Measurements from ENCODE around the gene DCAKD. TPM values are rescaled to one million over a fixed set of nuclear protein-coding genes. Genes with fewer than 3 reads are reported as not detected.

DCAKD gene
- total RNA-seq, 1 experiment from 2014 or later = 48.3 TPM

GRCh38 chr17:45090711-45091110, 39.3 kb upstream of the DCAKD start:
- DNase-seq = no peak
- Histone ChIP-seq H3K4me1 (ENCODE audit: insufficient read depth, low read length) (peaks cover 2% of the 10 kb centered on the region; the same call in 1 of the 2 replicates), H3K23me2 (ENCODE audit: insufficient read length, low read depth, low read length, poor library complexity, severe bottlenecking) (no peaks in the 10 kb centered on the region)

More at GRCh38 chr17:45090711-45091110, 39.3 kb upstream of the DCAKD start:
- Histone ChIP-seq H3K79me2 (ENCODE audit: insufficient read depth, low read length) (no peaks in the 10 kb centered on the region), H2AFZ (ENCODE audit: low read length) (no peak overlapping the region), H2BK120ac (ENCODE audit: low read depth, low read length, poor library complexity, severe bottlenecking) (no peak overlapping the region), H3K79me1 (ENCODE audit: insufficient read depth, low read depth, low read length, poor library complexity, severe bottlenecking) (no peaks in the 10 kb centered on the region), H3K14ac (ENCODE audit: insufficient read depth, low read length) (no peak overlapping the region), H2BK15ac (ENCODE audit: low read depth, low read length) (no peak overlapping the region), H4K5ac (ENCODE audit: insufficient read length, low read depth, low read length) (no peak overlapping the region), H4K20me1 (ENCODE audit: control insufficient read depth, insufficient read depth, insufficient read length) (no peaks in the 10 kb centered on the region), H2BK5ac (ENCODE audit: insufficient read length, low read length) (no peak overlapping the region), H3K56ac (ENCODE audit: insufficient read length, low read depth, low read length) (no peak overlapping the region), H3K18ac (ENCODE audit: insufficient read length, low read depth, low read length) (no peak overlapping the region), H2BK20ac (ENCODE audit: low read depth, low read length, poor library complexity, severe bottlenecking) (no peak overlapping the region), H3K9me3 (ENCODE audit: control insufficient read depth, low read depth, low read length) (no peaks in the 10 kb centered on the region), H2BK12ac (ENCODE audit: insufficient read length, low read depth, low read length) (no peak overlapping the region), H3K4ac (ENCODE audit: low read depth, low read length) (no peak overlapping the region), H3T11ph (ENCODE audit: low read length) (no peak overlapping the region), H3K9ac (ENCODE audit: extremely low read depth, insufficient read length, low read length) (no peak overlapping the region), H3K4me2 (ENCODE audit: insufficient read depth, insufficient read length, low read length) (no peak overlapping the region), H3K27me3 (ENCODE audit: insufficient read depth, low read length) (no peaks in the 10 kb centered on the region), H4K8ac (replicated peaks; ENCODE audit: insufficient read length, low read depth, low read length) (no peak overlapping the region), H3K27ac (ENCODE audit: insufficient read length, low read depth, low read length) (no peak overlapping the region), H2AK5ac (ENCODE audit: insufficient read length, low read length) (no peak overlapping the region), H3K23ac (ENCODE audit: insufficient read length, low read depth, low read length) (no peak overlapping the region), H4K91ac (ENCODE audit: insufficient read length, low read depth, low read length) (no peak overlapping the region)
- Mint-ChIP-seq H3K4me3 (no peak overlapping the region), H3K9me3 (no peaks in the 10 kb centered on the region), H3K27ac (peak overlapping the region; percentile 69 to 81 (median 80); a peak in 4 of 7 replicates), H3K4me1 (peaks cover 11 to 12% of the 10 kb centered on the region in 2 experiments), H3K36me3 (ENCODE audit: insufficient read depth in 1 of 3, low read depth in 3 of 3) (peaks cover 53 to 88% (median 78%) of the 10 kb centered on the region in 3 experiments), H3K27me3 (ENCODE audit: low read depth) (no peaks in the 10 kb centered on the region)
- no CpG with 5 or more reads among the region's 3 CpGs for WGBS (ENCODE audit: extremely low coverage, insufficient read length, low lambda C conversion rate)
- no peak for TF ChIP-seq CTCF (conservative IDR thresholded peaks at IDR 0.05)

Data from H9 (cell line).